HEK293T (cell line): ENCODE measurements around the gene RAB5IF.

Experiments
- FOXM1 ChIP-seq: fragments of 450-650 bp; IDR thresholded peaks from 2 replicates; pipeline ENCODE4 v1.6.1; 2017; ENCODE audit warnings: mild to moderate bottlenecking, borderline replicate concordance
- NFRKB ChIP-seq: fragments of 450-650 bp; IDR thresholded peaks from 2 replicates; pipeline ENCODE4 v1.6.1; 2016; ENCODE audit warnings: mild to moderate bottlenecking, moderate library complexity

DNA sequence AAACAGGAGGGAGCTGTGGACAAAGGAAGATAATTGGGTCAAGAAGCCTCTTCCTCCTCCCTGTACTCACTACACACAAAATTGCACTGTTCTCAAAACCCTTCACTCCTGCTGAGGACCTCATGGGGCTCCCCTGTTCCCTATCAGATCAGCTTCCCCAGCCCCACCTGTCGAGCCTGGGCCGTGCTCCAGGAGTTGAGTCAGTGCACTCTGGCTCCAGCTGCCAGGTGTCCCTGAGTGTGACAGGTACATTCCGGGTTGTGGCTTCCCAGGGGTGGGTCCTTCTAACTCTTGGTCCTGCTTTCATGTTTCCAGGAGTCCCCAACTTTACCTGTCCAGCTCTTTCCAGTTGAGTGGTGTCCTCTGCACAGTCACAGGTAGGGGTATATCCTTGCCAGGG is 8.4 kb downstream of the RAB5IF start:
- TF ChIP-seq FOXM1: no peak
- no peak for TF ChIP-seq NFRKB
